Right atrium auricular region (tissue), 2 donors: ENCODE measurements around the gene SYPL2. TPM values are rescaled to one million over a fixed set of nuclear protein-coding genes. Genes with fewer than 3 reads are reported as not detected.

Experiments
- DNase-seq: peaks from one replicate; pipeline ENCODE4 v3.0.0-alpha.2; 2019; ENCODE audit warnings: low spot score
- H3K27ac ChIP-seq, 2 donors: fragments of 200-600 bp; sonication (generic); 1 replicate in 1 of 2; 2 replicates in 1 of 2; pipeline ENCODE4 v1.5.1; 2016 to 2019
- H3K27me3 ChIP-seq, 2 donors: fragments of 200-600 bp; sonication (generic); one replicate each; pipeline versions ENCODE4 v1.5.1 to v1.6.0; 2017 to 2019
- H3K36me3 ChIP-seq: fragments of 200-600 bp; sonication (generic); one replicate; pipeline ENCODE4 v1.5.1; 2016
- H3K4me1 ChIP-seq, 2 donors: fragments of 200-600 bp; sonication (generic); one replicate each; pipeline versions ENCODE4 v1.5.1 to v1.6.0; 2017 to 2019
- H3K4me3 ChIP-seq, 2 donors: fragments of 200-600 bp; sonication (generic); 1 replicate in 1 of 2; 2 replicates in 1 of 2; pipeline ENCODE4 v1.5.1; 2017 to 2019; ENCODE audit warnings: mild to moderate bottlenecking in 1 of 2, moderate library complexity in 1 of 2
- H3K9me3 ChIP-seq, 2 donors: fragments of 200-600 bp; sonication (generic); one replicate each; pipeline ENCODE4 v1.5.1; 2019
- total RNA-seq, 2 donors: library from RNA; depleted of rRNA; stranded (reverse); fragments of >200 nt; gene quantifications; one replicate each; pipeline ENCODE4 v1.1.0, GENCODE V29; 2016
- TF ChIP-seq, protein P1 (sequence below), 2 donors: fragments of 200-600 bp; sonication (generic); IDR thresholded peaks; one replicate each; pipeline ENCODE4 v1.5.1; 2019; ENCODE audit warnings: antibody characterized with exemption in 2 of 2

The SYPL2 gene
- 1 to 10 TPM; 4.7 to 9.6 TPM for total RNA-seq

DNA sequence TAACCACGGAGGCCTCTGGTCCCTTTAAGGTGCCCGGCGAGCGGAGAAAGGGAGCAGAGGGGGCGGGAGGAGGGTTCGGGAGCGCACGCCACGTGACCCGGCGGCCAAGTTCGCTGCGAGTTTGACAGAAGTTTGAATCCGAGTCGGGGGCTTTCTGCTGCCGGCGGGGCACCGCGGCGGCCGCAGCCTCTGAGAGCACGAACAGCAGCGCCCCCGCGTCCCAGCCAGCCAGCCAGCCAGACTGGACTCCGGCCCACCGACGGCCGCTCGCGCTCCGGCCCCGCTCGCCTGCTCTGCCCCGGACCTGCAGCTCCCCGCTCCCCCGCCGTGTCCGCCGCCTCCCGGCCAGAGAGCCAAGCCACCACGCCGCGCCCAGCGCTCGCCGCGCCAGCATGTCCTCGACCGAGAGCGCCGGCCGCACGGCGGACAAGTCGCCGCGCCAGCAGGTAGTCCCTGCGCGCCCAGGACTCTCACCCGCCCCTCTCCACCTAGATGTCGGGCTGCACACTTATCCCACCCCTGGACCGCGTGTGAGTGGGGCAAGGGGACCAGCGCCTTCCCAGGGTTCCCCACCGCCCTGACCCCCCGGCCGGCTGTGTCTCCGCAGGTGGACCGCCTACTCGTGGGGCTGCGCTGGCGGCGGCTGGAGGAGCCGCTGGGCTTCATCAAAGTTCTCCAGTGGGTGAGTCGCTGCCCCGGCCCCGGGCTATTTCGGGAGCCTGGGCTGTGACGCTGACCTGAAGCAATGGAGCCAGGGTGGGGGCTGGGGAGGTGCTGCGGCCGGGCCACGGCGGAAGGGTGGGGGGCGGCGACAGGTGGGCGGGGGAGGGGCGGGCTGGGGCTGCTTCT, at the start of gene SYPL2:
SYPL2 (plus strand) TSS at position 95 of the 849 bp plus-strand sequence; CDS start at position 393, 298 bp downstream.
- Histone ChIP-seq H3K9me3 (no peaks in the 10 kb centered on the region), H3K27ac (peak within 1 kb of the TSS; percentile 80 to 84), H3K4me1 (peaks cover 0 to 17% of the 10 kb centered on the region in 2 donors), H3K4me3 (peak within 1 kb of the TSS; percentile 61 to 69), H3K36me3 (no peaks in the 10 kb centered on the region), H3K27me3 (no peaks in the 10 kb centered on the region)
- no peak for DNase-seq
- TF ChIP-seq, protein P1, sequence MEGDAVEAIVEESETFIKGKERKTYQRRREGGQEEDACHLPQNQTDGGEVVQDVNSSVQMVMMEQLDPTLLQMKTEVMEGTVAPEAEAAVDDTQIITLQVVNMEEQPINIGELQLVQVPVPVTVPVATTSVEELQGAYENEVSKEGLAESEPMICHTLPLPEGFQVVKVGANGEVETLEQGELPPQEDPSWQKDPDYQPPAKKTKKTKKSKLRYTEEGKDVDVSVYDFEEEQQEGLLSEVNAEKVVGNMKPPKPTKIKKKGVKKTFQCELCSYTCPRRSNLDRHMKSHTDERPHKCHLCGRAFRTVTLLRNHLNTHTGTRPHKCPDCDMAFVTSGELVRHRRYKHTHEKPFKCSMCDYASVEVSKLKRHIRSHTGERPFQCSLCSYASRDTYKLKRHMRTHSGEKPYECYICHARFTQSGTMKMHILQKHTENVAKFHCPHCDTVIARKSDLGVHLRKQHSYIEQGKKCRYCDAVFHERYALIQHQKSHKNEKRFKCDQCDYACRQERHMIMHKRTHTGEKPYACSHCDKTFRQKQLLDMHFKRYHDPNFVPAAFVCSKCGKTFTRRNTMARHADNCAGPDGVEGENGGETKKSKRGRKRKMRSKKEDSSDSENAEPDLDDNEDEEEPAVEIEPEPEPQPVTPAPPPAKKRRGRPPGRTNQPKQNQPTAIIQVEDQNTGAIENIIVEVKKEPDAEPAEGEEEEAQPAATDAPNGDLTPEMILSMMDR (IDR thresholded peaks at IDR 0.05) = peak in 1 of 2 donors; percentile 24

DNA sequence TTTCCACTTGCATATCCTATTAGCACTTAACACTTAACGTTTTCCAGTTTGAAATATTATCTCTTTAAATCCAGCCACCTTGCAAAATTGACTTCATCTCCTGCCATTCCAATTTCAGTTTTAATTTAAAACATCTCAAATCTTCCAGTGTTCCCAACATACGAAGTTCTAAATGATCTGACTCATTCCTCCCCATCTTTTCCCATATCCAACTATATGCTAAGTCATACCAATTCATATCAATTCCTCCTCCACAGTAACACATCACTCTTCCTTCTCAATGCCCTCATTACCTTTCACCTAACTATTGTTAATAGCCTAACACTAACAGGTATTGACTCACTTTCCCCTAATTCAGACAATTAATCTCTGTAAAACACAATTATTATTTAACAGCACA, 42.8 kb upstream of the SYPL2 start:
- TF ChIP-seq, protein P1 (IDR thresholded peaks at IDR 0.05) = no peak
- Histone ChIP-seq H3K4me1 (peaks cover 0 to 33% of the 10 kb centered on the region in 2 donors), H3K27me3 (no peaks in the 10 kb centered on the region), H3K4me3 (no peak overlapping the region), H3K9me3 (no peaks in the 10 kb centered on the region), H3K27ac (no peak overlapping the region), H3K36me3 (peaks cover 29% of the 10 kb centered on the region)
- no peak for DNase-seq

DNA sequence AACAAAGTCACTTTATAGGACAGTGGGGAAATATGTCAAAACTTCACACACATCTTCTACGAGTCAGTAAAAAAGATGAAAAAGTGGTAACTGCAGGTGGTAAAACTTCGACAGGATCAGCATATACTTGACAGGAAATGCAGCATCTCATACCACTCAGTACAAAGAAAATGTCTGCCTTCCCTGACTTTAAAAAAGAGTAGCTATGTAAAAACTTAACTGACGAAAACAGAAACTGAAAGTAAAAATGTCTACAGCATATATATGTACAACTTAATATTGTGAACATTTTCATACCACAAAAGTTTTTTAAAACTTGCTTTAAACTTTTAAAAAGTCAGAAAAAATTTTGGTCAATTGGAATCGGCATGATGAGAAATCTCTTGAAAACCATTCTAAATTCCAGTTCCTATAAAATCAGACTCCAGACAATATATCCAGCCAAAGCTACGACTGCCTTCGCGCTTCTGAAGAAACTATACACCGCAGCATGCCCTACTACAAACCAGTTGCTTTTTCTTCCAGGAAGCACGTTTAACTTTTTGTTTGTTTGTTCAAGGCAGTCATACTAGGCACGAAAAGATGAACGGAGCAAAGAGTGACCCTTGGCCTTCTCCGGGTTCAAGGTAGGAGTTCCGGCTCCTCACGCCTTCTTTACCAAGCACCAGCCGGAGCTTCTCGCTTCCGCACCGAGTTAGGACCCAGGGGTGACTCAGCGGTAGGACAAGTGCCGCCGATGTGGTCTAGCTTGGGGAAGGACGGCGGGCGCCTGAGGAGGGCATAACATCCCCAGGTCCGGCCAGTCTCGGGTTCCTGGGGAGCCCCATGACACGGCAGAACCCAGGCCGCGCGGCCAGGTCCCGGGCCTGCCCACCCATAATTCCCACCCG, 40.7 kb upstream of the SYPL2 start:
- Histone ChIP-seq H3K27me3 (no peaks in the 10 kb centered on the region), H3K27ac (peak overlapping the region; percentile 75 to 81), H3K4me1 (peaks cover 0 to 33% of the 10 kb centered on the region in 2 donors), H3K36me3 (peaks cover 9% of the 10 kb centered on the region), H3K4me3 (peak overlapping the region; percentile 90 to 92), H3K9me3 (no peaks in the 10 kb centered on the region)
- no peak for DNase-seq
- TF ChIP-seq, protein P1 (IDR thresholded peaks at IDR 0.05) = no peak

DNA sequence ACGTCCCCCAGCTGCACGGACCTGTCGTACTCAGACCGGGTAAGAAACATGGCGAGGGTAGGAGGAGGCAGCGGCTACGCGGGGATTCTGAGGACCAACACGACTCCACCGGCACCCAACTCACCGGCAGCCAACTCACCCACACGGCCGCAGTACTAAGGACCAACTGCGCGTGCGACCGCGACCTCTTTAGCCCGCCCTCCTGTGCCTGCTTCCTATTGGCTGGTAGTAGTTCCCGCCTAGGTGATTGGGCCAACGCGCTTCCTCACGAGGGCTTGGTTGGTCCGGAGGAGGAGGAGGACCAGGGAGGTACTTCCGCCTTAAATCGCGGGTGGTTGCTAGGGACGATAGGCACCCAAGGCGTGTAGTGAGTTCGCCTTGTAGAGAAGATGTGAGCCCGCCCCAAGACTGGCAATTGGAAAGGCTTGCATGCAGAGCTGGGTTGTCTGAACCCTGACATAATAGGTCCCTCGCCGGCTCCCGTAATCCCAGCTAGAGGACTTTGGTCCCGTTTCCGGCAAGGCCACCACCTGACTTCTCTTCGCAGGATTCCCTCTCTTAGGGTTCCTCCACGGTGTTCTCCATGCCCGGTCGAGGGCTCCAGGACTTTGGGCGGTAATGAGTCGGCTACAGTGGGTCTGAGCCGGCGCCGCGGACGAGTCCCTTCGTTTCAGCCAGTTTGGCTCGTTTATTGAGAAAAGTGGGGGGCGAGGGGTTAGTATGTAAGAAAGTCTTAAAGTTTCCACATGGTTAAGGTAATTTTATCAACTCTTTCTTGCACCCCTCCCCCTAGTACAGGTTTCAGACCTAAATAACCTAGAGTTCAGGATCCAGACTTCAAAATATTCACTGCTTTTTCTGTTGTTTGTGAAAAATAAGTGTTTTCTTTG, 39.8 kb upstream of the SYPL2 start, which contains the start of gene PSMA5:
PSMA5 (minus strand) TSS at position 168 of the 890 bp plus-strand sequence; CDS start at position 50, 118 bp downstream.
- H3K9me3 ChIP-seq = no peaks in the 10 kb centered on the region
- TF ChIP-seq, protein P1 (IDR thresholded peaks at IDR 0.05) = no peak
- peak within 1 kb of the TSS; percentile 75 to 81 for H3K27ac ChIP-seq
- DNase-seq = peak; percentile 99
- H3K4me1 ChIP-seq = peaks cover 0 to 33% of the 10 kb centered on the region in 2 donors
- H3K36me3 ChIP-seq = peaks cover under 1% of the 10 kb centered on the region
- H3K4me3 ChIP-seq = peak within 1 kb of the TSS; percentile 90 to 92
- H3K27me3 ChIP-seq = no peaks in the 10 kb centered on the region

DNA sequence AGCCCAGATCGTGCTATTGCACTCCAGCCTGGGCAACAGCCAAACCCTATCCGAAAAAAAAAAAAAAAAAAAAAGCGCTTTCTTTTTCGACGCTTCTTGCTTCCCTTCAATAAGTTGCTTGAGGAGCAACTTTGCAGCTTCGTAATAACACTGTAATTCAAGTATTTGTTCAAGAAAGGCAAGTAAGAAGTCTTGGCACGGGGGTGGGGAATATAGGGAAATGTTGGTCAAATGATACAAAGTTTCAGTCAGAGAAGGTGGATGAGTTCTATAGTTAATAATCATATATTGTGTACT, 39.2 kb upstream of the SYPL2 start:
- Histone ChIP-seq H3K36me3 (no peaks in the 10 kb centered on the region), H3K27me3 (no peaks in the 10 kb centered on the region), H3K27ac (peak overlapping the region; percentile 75 to 81), H3K4me3 (peak overlapping the region; percentile 90 to 92), H3K4me1 (peaks cover 0 to 33% of the 10 kb centered on the region in 2 donors), H3K9me3 (no peaks in the 10 kb centered on the region)
- DNase-seq = no peak
- TF ChIP-seq, protein P1 (IDR thresholded peaks at IDR 0.05) = no peak
